A549 treated with Hydrocortisone at 1 μM for 4 hours (cell line): ENCODE results near the gene GAGE12G. TPM values are rescaled to one million over a fixed set of nuclear protein-coding genes. Genes with fewer than 3 reads are reported as not detected.

ENCODE experiments used
- total RNA-seq: library from RNA; stranded (reverse); fragments of 200-300 nt; extraction: Qiagen RNA extraction; gene quantifications from 5 replicates; pipeline ENCODE4 v1.2.3, GENCODE V29; 2022

GAGE12G gene, protein sequence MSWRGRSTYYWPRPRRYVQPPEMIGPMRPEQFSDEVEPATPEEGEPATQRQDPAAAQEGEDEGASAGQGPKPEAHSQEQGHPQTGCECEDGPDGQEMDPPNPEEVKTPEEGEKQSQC
- not detected in 5 replicates for total RNA-seq

DNA sequence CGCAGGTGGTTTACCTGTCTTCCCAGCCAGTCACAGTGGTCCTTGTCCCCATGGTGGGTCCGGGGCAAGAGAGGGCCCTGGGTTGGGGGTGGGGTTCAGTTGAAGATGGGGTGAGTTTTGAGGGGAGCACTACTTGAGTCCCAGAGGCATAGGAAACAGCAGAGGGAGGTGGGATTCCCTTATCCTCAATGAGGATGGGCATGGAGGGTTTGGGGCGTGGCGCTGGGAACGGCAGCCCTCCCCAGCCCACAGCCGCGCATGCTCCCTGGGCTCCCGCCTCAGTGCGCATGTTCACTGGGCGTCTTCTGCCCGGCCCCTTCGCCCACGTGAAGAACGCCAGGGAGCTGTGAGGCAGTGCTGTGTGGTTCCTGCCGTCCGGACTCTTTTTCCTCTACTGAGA, at the start of gene GAGE12G:
GAGE12G (plus strand) TSS at position 301 of the 400 bp plus-strand sequence. CDS start 1,155 bp downstream, outside the sequence.

DNA sequence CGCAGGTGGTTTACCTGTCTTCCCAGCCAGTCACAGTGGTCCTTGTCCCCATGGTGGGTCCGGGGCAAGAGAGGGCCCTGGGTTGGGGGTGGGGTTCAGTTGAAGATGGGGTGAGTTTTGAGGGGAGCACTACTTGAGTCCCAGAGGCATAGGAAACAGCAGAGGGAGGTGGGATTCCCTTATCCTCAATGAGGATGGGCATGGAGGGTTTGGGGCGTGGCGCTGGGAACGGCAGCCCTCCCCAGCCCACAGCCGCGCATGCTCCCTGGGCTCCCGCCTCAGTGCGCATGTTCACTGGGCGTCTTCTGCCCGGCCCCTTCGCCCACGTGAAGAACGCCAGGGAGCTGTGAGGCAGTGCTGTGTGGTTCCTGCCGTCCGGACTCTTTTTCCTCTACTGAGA, 38.3 kb upstream of the GAGE12G start, which contains the start of gene GAGE12C:
GAGE12C (plus strand) TSS at position 301 of the 400 bp plus-strand sequence. CDS start 1,155 bp downstream, outside the sequence.

DNA sequence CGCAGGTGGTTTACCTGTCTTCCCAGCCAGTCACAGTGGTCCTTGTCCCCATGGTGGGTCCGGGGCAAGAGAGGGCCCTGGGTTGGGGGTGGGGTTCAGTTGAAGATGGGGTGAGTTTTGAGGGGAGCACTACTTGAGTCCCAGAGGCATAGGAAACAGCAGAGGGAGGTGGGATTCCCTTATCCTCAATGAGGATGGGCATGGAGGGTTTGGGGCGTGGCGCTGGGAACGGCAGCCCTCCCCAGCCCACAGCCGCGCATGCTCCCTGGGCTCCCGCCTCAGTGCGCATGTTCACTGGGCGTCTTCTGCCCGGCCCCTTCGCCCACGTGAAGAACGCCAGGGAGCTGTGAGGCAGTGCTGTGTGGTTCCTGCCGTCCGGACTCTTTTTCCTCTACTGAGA, 28.8 kb upstream of the GAGE12G start, which contains the start of gene GAGE12D:
GAGE12D (plus strand) TSS at position 301 of the 400 bp plus-strand sequence. CDS start 1,155 bp downstream, outside the sequence.

DNA sequence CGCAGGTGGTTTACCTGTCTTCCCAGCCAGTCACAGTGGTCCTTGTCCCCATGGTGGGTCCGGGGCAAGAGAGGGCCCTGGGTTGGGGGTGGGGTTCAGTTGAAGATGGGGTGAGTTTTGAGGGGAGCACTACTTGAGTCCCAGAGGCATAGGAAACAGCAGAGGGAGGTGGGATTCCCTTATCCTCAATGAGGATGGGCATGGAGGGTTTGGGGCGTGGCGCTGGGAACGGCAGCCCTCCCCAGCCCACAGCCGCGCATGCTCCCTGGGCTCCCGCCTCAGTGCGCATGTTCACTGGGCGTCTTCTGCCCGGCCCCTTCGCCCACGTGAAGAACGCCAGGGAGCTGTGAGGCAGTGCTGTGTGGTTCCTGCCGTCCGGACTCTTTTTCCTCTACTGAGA, 19.2 kb upstream of the GAGE12G start, which contains the start of gene GAGE12E:
GAGE12E (plus strand) TSS at position 301 of the 400 bp plus-strand sequence. CDS start 1,155 bp downstream, outside the sequence.

DNA sequence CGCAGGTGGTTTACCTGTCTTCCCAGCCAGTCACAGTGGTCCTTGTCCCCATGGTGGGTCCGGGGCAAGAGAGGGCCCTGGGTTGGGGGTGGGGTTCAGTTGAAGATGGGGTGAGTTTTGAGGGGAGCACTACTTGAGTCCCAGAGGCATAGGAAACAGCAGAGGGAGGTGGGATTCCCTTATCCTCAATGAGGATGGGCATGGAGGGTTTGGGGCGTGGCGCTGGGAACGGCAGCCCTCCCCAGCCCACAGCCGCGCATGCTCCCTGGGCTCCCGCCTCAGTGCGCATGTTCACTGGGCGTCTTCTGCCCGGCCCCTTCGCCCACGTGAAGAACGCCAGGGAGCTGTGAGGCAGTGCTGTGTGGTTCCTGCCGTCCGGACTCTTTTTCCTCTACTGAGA, 9.7 kb upstream of the GAGE12G start, which contains the start of gene GAGE12F:
GAGE12F (plus strand) TSS at position 301 of the 400 bp plus-strand sequence. CDS start 1,155 bp downstream, outside the sequence.

DNA sequence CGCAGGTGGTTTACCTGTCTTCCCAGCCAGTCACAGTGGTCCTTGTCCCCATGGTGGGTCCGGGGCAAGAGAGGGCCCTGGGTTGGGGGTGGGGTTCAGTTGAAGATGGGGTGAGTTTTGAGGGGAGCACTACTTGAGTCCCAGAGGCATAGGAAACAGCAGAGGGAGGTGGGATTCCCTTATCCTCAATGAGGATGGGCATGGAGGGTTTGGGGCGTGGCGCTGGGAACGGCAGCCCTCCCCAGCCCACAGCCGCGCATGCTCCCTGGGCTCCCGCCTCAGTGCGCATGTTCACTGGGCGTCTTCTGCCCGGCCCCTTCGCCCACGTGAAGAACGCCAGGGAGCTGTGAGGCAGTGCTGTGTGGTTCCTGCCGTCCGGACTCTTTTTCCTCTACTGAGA, 9.4 kb downstream of the GAGE12G start, which contains the start of gene GAGE12H:
GAGE12H (plus strand) TSS at position 301 of the 400 bp plus-strand sequence. CDS start 1,155 bp downstream, outside the sequence.

DNA sequence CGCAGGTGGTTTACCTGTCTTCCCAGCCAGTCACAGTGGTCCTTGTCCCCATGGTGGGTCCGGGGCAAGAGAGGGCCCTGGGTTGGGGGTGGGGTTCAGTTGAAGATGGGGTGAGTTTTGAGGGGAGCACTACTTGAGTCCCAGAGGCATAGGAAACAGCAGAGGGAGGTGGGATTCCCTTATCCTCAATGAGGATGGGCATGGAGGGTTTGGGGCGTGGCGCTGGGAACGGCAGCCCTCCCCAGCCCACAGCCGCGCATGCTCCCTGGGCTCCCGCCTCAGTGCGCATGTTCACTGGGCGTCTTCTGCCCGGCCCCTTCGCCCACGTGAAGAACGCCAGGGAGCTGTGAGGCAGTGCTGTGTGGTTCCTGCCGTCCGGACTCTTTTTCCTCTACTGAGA, 19.0 kb downstream of the GAGE12G start, which contains the start of gene GAGE2A:
GAGE2A (plus strand) TSS at position 301 of the 400 bp plus-strand sequence. CDS start 1,155 bp downstream, outside the sequence.

DNA sequence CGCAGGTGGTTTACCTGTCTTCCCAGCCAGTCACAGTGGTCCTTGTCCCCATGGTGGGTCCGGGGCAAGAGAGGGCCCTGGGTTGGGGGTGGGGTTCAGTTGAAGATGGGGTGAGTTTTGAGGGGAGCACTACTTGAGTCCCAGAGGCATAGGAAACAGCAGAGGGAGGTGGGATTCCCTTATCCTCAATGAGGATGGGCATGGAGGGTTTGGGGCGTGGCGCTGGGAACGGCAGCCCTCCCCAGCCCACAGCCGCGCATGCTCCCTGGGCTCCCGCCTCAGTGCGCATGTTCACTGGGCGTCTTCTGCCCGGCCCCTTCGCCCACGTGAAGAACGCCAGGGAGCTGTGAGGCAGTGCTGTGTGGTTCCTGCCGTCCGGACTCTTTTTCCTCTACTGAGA, 28.5 kb downstream of the GAGE12G start, which contains the start of gene GAGE1:
GAGE1 (plus strand) TSS at position 301 of the 400 bp plus-strand sequence. CDS start 1,155 bp downstream, outside the sequence.

Other genes with a start within 250 kb of the GAGE12G start
- not detected in 5 replicates for gene GAGE12J, start 248.4 kb upstream of the GAGE12G start, total RNA-seq
- not detected in 5 replicates for gene GAGE13, start 238.8 kb upstream of the GAGE12G start, total RNA-seq
- not detected in 5 replicates for gene GAGE12C, start 38.2 kb upstream of the GAGE12G start, total RNA-seq
- not detected in 5 replicates for gene GAGE12D, start 28.7 kb upstream of the GAGE12G start, total RNA-seq
- gene GAGE12E, start 19.1 kb upstream of the GAGE12G start, total RNA-seq = not detected in 5 replicates
- gene GAGE12F, start 9.6 kb upstream of the GAGE12G start, total RNA-seq = not detected in 5 replicates
- not detected in 5 replicates for gene GAGE12H, start 9.5 kb downstream of the GAGE12G start, total RNA-seq
- not detected in 5 replicates for gene GAGE2A, start 19.1 kb downstream of the GAGE12G start, total RNA-seq
- not detected in 5 replicates for gene GAGE1, start 28.6 kb downstream of the GAGE12G start, total RNA-seq
- 0.29 TPM in 1 of 5 replicates, not detected in the others for gene PAGE1, start 125.6 kb downstream of the GAGE12G start, total RNA-seq